ENCODE data around the gene SFMBT2.

- no peak for TF ChIP-seq CTCF (IDR thresholded peaks at IDR 0.05)
- TF ChIP-seq POLR2AphosphoS5 (IDR thresholded peaks at IDR 0.05; ENCODE audit: low read depth, low read length): no peak
- no peak for TF ChIP-seq REST (IDR thresholded peaks at IDR 0.05; ENCODE audit: insufficient read depth in 1 of 2, low read depth in 2 of 2, low read length in 1 of 2)
Observed at GRCh38 chr10:7205656-7206055, 205.2 kb downstream of the SFMBT2 start.

All from Panc1 (cell line).